NT2/D1 (cell line): ENCODE measurements around the gene IL25.

ENCODE experiments used
- SUZ12 ChIP-seq: IDR thresholded peaks from 2 replicates; pipeline ENCODE4 v1.6.1; 2011; ENCODE audit not compliant: insufficient read length, insufficient read depth; ENCODE audit errors: extremely low read depth
- YY1 ChIP-seq: IDR thresholded peaks from 2 replicates; pipeline ENCODE4 v1.6.1; 2011; ENCODE audit not compliant: insufficient read length, insufficient read depth

GRCh38 chr14:23403139-23403438 lies 30.5 kb downstream of the IL25 start:
- TF ChIP-seq YY1 (no peak), SUZ12 (no peak)
